Measurements from ENCODE around the gene CAAP1.
"Not testable (repeated sequence)": the region's sequence is repeated elsewhere in the genome, so short reads cannot be mapped to it uniquely, and the experiment has no call there.

Gene CAAP1

DNA sequence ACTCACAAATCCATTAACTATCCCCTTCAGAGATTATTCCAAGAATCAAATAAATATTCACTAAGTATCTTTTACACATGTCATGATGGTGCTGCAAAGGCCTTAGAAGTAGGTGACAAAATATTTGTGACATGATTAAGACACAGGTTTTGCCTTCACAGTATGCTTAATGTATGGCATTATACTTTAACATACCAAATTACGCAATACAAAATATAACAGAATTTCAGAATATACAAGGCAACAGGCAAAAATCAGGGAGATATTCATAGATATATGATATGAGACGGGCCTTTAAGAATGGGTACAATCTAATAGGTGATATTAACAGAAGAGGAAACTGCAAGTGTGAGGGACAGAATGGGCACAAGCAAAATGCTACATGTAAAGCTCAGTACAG, 41.6 kb downstream of the CAAP1 start:
- TF ChIP-seq, protein P1, sequence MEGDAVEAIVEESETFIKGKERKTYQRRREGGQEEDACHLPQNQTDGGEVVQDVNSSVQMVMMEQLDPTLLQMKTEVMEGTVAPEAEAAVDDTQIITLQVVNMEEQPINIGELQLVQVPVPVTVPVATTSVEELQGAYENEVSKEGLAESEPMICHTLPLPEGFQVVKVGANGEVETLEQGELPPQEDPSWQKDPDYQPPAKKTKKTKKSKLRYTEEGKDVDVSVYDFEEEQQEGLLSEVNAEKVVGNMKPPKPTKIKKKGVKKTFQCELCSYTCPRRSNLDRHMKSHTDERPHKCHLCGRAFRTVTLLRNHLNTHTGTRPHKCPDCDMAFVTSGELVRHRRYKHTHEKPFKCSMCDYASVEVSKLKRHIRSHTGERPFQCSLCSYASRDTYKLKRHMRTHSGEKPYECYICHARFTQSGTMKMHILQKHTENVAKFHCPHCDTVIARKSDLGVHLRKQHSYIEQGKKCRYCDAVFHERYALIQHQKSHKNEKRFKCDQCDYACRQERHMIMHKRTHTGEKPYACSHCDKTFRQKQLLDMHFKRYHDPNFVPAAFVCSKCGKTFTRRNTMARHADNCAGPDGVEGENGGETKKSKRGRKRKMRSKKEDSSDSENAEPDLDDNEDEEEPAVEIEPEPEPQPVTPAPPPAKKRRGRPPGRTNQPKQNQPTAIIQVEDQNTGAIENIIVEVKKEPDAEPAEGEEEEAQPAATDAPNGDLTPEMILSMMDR (IDR thresholded peaks at IDR 0.05; ENCODE audit: insufficient read depth, low read depth, low read length, missing control alignments) = no peak
- H3K4me3 ChIP-seq (ENCODE audit: low read depth, low read length) = no peak overlapping the region
- DNase-seq (ENCODE audit: low read depth) = no peak

GRCh38 chr9:26833792-26834191, 58.8 kb downstream of the CAAP1 start:
- peak; percentile 2 for DNase-seq (ENCODE audit: low read depth)
- TF ChIP-seq, protein P1 (IDR thresholded peaks at IDR 0.05; ENCODE audit: insufficient read depth, low read depth, low read length, missing control alignments) = no peak
- no peak overlapping the region for H3K4me3 ChIP-seq (ENCODE audit: low read depth, low read length)

GRCh38 chr9:26828391-26828955, 64.1 kb downstream of the CAAP1 start:
- DNase-seq (ENCODE audit: low read depth); H3K4me3 ChIP-seq (ENCODE audit: low read depth, low read length): not testable (repeated sequence)

DNA sequence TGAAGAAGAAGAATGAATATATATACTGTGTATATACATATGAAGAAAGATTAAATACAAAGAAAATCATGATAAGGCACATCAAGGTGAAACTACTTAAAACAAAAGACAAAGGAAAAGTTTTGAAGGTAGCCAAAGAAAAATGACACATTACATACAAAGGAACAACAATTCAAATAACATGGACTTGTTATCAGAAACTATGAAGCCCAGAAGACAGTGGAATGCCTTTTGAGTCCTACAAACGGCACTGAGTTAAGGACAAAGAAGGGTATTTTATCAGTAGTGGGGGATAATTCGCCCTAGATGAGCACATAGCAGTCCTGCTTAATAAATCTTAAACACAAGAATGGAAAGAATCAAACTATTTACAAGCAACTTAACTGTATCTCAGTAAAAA, 77.8 kb downstream of the CAAP1 start:
- TF ChIP-seq, protein P1 (IDR thresholded peaks at IDR 0.05; ENCODE audit: insufficient read depth, low read depth, low read length, missing control alignments) = no peak
- no peak overlapping the region for H3K4me3 ChIP-seq (ENCODE audit: low read depth, low read length)
- DNase-seq (ENCODE audit: low read depth) = no peak

DNA sequence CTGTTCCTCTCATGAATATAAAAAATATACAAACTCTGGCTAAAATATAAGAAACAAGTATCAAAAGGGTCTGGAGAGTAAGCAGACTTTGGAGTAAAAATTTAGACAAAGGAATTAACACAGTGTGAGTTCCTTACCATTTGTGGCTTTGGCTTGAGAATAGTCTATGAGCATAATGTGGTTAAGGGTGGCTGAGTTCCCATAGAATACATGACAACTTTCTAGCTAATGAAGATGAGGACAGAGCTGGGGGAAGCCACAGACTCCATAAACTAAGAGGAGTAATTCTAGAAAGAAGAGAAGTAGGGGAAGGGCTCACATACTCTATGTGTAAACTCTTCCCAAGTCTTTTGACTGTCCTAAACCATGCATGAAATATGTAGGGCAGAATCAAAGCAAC, 79.4 kb downstream of the CAAP1 start:
- TF ChIP-seq, protein P1 (IDR thresholded peaks at IDR 0.05; ENCODE audit: insufficient read depth, low read depth, low read length, missing control alignments) = no peak
- no peak for DNase-seq (ENCODE audit: low read depth)

GRCh38 chr9:26812217-26812616, 80.4 kb downstream of the CAAP1 start:
- peak; percentile 7 for DNase-seq (ENCODE audit: low read depth)
- no peak overlapping the region for H3K4me3 ChIP-seq (ENCODE audit: low read depth, low read length)
- TF ChIP-seq, protein P1 (IDR thresholded peaks at IDR 0.05; ENCODE audit: insufficient read depth, low read depth, low read length, missing control alignments) = no peak

More for the DNA sequence above, 79.4 kb downstream of the CAAP1 start:
- H3K4me3 ChIP-seq (ENCODE audit: low read depth, low read length) = no peak overlapping the region

- TF ChIP-seq, protein P1 (IDR thresholded peaks at IDR 0.05; ENCODE audit: insufficient read depth, low read depth, low read length, missing control alignments) = no peak
- no peak overlapping the region for H3K4me3 ChIP-seq (ENCODE audit: low read depth, low read length)
- no peak for DNase-seq (ENCODE audit: low read depth)
Observed at GRCh38 chr9:26811106-26811505, 81.5 kb downstream of the CAAP1 start.
